GM12801 (cell line): ENCODE data around the gene LBH.

ENCODE experiments used
- TF ChIP-seq, protein P1 (sequence below): IDR thresholded peaks from one replicate; pipeline ENCODE4 v1.5.1; 2011; ENCODE audit warnings: control low read depth; ENCODE audit not compliant: insufficient read length; ENCODE audit errors: extremely low read depth

Gene LBH

DNA sequence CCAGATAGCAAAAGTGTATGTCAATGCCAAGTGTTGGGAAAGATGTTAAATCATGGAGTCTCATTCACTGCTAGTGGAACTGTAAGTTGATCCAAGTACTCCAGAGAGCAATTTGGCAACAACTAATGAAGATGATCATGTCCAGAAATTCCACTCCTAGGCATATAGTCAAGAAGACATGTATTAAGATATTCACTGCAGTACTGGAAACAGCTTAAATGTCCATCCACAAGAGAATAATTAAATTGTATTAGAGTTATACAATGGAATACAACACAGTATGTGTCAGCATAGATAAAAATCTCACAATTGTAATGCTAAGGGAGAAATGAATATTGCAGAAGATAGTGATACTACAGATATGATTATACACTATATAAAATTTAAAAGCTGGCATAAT is 15.2 kb upstream of the LBH start:
- TF ChIP-seq, protein P1, sequence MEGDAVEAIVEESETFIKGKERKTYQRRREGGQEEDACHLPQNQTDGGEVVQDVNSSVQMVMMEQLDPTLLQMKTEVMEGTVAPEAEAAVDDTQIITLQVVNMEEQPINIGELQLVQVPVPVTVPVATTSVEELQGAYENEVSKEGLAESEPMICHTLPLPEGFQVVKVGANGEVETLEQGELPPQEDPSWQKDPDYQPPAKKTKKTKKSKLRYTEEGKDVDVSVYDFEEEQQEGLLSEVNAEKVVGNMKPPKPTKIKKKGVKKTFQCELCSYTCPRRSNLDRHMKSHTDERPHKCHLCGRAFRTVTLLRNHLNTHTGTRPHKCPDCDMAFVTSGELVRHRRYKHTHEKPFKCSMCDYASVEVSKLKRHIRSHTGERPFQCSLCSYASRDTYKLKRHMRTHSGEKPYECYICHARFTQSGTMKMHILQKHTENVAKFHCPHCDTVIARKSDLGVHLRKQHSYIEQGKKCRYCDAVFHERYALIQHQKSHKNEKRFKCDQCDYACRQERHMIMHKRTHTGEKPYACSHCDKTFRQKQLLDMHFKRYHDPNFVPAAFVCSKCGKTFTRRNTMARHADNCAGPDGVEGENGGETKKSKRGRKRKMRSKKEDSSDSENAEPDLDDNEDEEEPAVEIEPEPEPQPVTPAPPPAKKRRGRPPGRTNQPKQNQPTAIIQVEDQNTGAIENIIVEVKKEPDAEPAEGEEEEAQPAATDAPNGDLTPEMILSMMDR = no peak

DNA sequence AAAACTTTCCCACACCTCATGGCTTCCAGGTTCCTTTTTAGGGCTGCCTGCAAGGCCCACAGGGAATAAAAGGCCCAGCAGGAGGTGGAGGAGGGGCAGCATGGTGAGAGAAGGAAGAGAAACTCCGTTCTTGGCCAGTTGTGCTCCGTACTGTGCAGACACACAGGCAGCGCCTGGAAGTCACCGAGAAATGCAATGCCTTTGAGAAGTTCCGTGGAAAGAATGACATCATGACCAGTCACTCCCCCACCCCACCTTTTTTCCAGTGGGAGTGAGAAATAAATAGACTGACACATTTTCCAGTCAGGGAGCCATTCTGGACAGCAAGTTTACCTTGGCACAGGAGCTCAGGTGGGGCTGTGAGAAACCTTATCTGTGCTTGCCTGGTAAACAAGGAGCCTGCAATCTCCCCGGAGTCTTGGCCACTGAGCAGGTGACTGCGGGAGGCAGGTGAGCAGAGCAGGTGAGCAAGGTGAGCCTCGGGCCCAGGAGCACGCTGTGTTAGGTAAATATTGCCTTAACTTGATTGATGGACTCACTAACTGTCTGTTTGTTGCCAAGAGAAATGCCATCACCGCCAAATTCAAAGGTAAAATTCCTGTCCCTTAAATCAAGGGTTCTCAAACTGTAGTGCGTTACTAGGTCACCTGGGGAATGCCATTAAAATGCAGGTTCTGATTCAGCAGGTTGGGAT is 13.5 kb upstream of the LBH start:
- TF ChIP-seq, protein P1 = no peak

GRCh38 chr2:30218338-30218713 is 13.0 kb upstream of the LBH start:
- TF ChIP-seq, protein P1 = no peak

GRCh38 chr2:30218814-30219213 is 12.5 kb upstream of the LBH start:
- TF ChIP-seq, protein P1 = no peak

GRCh38 chr2:30219886-30220875 is 11.2 kb upstream of the LBH start:
- TF ChIP-seq, protein P1 = no peak

DNA sequence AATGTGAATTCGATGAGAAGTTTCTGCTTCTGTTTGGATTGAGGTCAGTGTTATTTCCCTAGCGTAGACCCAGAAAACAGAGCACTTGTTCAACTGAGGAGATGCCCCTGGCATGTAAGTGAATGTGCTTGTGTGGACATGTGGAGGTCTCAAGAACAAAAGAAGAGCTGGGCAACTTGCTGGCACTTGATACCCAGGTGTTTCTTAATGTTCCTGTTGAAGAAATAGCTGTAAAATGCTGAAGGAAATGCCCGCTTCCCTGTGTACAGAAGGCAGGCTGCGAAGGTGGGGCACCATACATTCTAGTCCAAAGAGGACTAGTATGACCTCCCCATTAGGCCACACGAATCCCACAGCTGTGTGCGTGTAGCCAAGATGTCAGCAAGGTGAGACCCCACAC is 9.8 kb upstream of the LBH start:
- TF ChIP-seq, protein P1 = no peak

DNA sequence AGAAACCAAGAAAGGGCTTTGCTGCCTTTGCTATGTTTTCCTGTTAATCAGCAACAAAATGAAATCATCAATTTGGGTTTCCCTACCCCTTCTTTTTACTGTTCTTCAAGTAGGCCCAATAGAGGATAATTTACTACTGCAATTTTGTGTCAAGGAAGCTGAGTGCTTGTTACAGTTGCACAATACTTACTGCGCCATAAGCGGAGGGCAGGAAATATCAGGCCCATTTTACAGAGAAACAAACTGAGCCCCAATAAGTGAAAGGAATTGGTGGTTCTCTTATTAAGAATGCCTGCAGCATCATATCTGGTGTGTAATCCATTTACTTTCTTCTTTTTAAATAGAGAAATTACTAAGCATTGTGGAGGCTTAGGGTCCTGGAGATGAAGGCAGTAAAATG is 9.3 kb upstream of the LBH start:
- TF ChIP-seq, protein P1 = no peak
